ENCODE measurements around the gene ZNF367.
"Not testable (repeated sequence)": the region's sequence is repeated elsewhere in the genome, so short reads cannot be mapped to it uniquely, and the experiment has no call there.

Gene ZNF367

DNA sequence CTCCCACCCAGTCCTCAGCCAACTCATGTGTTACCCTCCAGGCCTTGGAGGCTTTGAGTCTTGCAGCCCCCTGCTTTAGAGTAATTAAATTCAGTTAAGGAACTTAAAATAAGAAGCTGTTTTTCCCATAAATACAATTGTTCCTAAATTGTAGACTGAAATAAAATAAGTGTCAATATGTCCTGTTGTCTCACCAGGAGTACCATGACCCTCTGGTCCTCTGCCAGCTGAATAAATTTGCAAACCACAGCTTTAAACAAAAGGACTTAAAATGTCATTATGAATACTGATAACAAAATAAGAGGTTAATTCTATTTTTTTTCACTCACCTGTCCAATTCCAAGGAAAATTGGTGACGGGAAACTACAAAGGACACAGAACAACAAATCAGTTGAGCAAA lies 50.2 kb downstream of the ZNF367 start:
- Histone ChIP-seq H3K9me2 (replicated peaks; ENCODE audit: low read depth, low read length) (no peaks in the 10 kb centered on the region), H3K4me3 (ENCODE audit: low read length, poor library complexity, severe bottlenecking) (no peak overlapping the region), H3K27me3 (ENCODE audit: insufficient read depth, low read length, poor library complexity, severe bottlenecking) (no peaks in the 10 kb centered on the region), H3K79me2 (ENCODE audit: insufficient read depth, low read length) (no peaks in the 10 kb centered on the region), H3F3A (ENCODE audit: low read depth) (no peaks in the 10 kb centered on the region), H3K9ac (ENCODE audit: low read depth, low read length, poor library complexity, severe bottlenecking) (no peak overlapping the region), H3K4me2 (ENCODE audit: low read depth, low read length, poor library complexity, severe bottlenecking) (no peak overlapping the region), H3K36me3 (ENCODE audit: insufficient read depth, low read length) (no peaks in the 10 kb centered on the region), H3K9me3 (ENCODE audit: insufficient read depth, low read depth, low read length) (no peaks in the 10 kb centered on the region), H3K4me1 (ENCODE audit: insufficient read depth, low read length, poor library complexity, severe bottlenecking) (no peaks in the 10 kb centered on the region), H2AFZ (ENCODE audit: low read length) (no peak overlapping the region), H4K20me1 (ENCODE audit: insufficient read depth, low read length, poor library complexity, severe bottlenecking) (no peaks in the 10 kb centered on the region)
- no peak for TF ChIP-seq EZH2phosphoT487 (IDR thresholded peaks at IDR 0.05; ENCODE audit: borderline replicate concordance)

DNA sequence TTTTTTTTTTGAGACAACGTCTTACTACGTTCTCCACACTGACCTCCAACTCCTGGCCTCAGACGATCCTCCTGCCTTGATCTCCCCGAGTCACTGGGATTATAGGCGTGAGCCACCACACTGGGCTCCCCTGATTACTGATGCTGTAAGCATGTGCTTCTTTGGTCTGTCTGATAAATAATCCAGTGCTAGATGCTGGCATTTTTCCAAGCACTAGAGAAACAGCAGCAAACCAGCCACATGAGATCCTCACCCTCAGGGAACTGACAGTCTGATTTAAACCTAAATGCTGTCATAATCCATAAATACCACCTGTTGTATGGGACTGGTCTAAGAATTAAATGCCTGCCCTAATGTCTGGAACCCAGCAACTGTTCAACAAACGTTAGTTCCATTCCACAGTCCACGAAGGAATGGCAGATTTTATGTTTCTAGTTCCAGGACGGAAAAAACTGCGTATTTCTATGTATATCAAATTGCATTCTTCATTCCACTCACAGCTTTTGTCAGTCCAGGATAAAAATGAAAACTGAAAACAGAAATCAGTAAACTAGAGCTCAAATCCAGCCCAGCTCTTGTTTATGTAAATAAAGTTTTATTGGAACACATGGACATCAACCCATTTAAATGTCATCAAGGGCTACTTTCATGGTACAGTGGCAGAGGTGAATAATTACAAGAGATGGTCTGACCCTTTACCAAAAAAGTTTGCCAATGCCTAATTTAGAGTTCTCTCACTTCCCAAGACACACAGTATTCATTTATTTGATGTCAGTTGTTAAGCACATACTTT lies 54.8 kb downstream of the ZNF367 start:
- Histone ChIP-seq H4K20me1 (ENCODE audit: insufficient read depth, low read length, poor library complexity, severe bottlenecking) (no peaks in the 10 kb centered on the region), H3K79me2 (ENCODE audit: insufficient read depth, low read length) (no peaks in the 10 kb centered on the region), H3K27me3 (ENCODE audit: insufficient read depth, low read length, poor library complexity, severe bottlenecking) (no peaks in the 10 kb centered on the region), H3F3A (ENCODE audit: low read depth) (no peaks in the 10 kb centered on the region), H2AFZ (ENCODE audit: low read length) (no peak overlapping the region), H3K9me3 (ENCODE audit: insufficient read depth, low read depth, low read length) (no peaks in the 10 kb centered on the region), H3K9ac (ENCODE audit: low read depth, low read length, poor library complexity, severe bottlenecking) (no peak overlapping the region), H3K36me3 (ENCODE audit: insufficient read depth, low read length) (no peaks in the 10 kb centered on the region), H3K9me2 (replicated peaks; ENCODE audit: low read depth, low read length) (no peaks in the 10 kb centered on the region), H3K4me3 (ENCODE audit: low read length, poor library complexity, severe bottlenecking) (no peak overlapping the region), H3K4me2 (ENCODE audit: low read depth, low read length, poor library complexity, severe bottlenecking) (no peak overlapping the region), H3K4me1 (ENCODE audit: insufficient read depth, low read length, poor library complexity, severe bottlenecking) (no peaks in the 10 kb centered on the region)
- TF ChIP-seq EZH2phosphoT487 (IDR thresholded peaks at IDR 0.05; ENCODE audit: borderline replicate concordance), result no peak

DNA sequence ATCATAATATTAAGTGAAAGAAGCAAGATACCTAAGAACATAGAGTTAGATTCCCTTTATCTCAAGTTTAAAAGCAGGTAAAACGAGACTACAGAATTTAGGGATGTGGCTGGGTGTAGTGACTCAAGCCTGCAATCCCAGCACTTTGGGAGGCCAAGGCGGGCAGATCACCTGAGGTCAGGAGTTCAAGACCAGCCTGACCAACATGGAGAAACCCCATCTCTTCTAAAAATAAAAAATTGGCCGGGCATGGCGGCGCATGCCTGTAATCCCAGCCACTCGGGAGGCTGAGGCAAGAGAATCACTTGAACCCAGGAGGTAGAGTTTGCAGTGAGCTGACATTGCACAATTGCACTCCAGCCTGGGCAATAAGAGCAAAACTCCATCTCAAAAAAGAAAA lies 56.1 kb downstream of the ZNF367 start:
- not testable (repeated sequence) for H3F3A ChIP-seq (ENCODE audit: low read depth); H4K20me1 ChIP-seq (ENCODE audit: insufficient read depth, low read length, poor library complexity, severe bottlenecking); H2AFZ ChIP-seq (ENCODE audit: low read length); H3K4me2 ChIP-seq (ENCODE audit: low read depth, low read length, poor library complexity, severe bottlenecking); H3K9ac ChIP-seq (ENCODE audit: low read depth, low read length, poor library complexity, severe bottlenecking); H3K27me3 ChIP-seq (ENCODE audit: insufficient read depth, low read length, poor library complexity, severe bottlenecking); H3K9me2 ChIP-seq (replicated peaks; ENCODE audit: low read depth, low read length); H3K9me3 ChIP-seq (ENCODE audit: insufficient read depth, low read depth, low read length); H3K36me3 ChIP-seq (ENCODE audit: insufficient read depth, low read length); H3K4me1 ChIP-seq (ENCODE audit: insufficient read depth, low read length, poor library complexity, severe bottlenecking); H3K4me3 ChIP-seq (ENCODE audit: low read length, poor library complexity, severe bottlenecking); H3K79me2 ChIP-seq (ENCODE audit: insufficient read depth, low read length)

GRCh38 chr9:96361668-96362067 lies 56.5 kb downstream of the ZNF367 start:
- Histone ChIP-seq H3K9me3 (ENCODE audit: insufficient read depth, low read depth, low read length) (no peaks in the 10 kb centered on the region), H3K36me3 (ENCODE audit: insufficient read depth, low read length) (no peaks in the 10 kb centered on the region), H3F3A (ENCODE audit: low read depth) (no peaks in the 10 kb centered on the region), H3K27me3 (ENCODE audit: insufficient read depth, low read length, poor library complexity, severe bottlenecking) (no peaks in the 10 kb centered on the region), H3K4me1 (ENCODE audit: insufficient read depth, low read length, poor library complexity, severe bottlenecking) (no peaks in the 10 kb centered on the region), H3K9me2 (replicated peaks; ENCODE audit: low read depth, low read length) (no peaks in the 10 kb centered on the region), H3K79me2 (ENCODE audit: insufficient read depth, low read length) (no peaks in the 10 kb centered on the region), H3K4me3 (ENCODE audit: low read length, poor library complexity, severe bottlenecking) (no peak overlapping the region), H4K20me1 (ENCODE audit: insufficient read depth, low read length, poor library complexity, severe bottlenecking) (no peaks in the 10 kb centered on the region), H3K9ac (ENCODE audit: low read depth, low read length, poor library complexity, severe bottlenecking) (no peak overlapping the region), H3K4me2 (ENCODE audit: low read depth, low read length, poor library complexity, severe bottlenecking) (no peak overlapping the region), H2AFZ (ENCODE audit: low read length) (no peak overlapping the region)
- TF ChIP-seq CTCF (conservative IDR thresholded peaks at IDR 0.05; ENCODE audit: low read length) (no peak), EZH2phosphoT487 (IDR thresholded peaks at IDR 0.05; ENCODE audit: borderline replicate concordance) (no peak)
